GM12878 (cell line): ENCODE results near the gene AKAP7. TPM values are rescaled to one million over a fixed set of nuclear protein-coding genes. Genes with fewer than 3 reads are reported as not detected.

Experiments used
- ATAC-seq: fragments of 200-7000 bp; cut with Tn5 transposase; 3 replicates; pipeline ENCODE4 v1.9.1; 2020; ENCODE audit warnings: mild to moderate bottlenecking, moderate library complexity
- BruUV-seq: library from RNA; stranded (reverse); fragments of 400-500 nt; replicated peaks from 2 replicates; lab custom pipeline; 2021; lab: Mats Ljungman, UMichigan
- CTCF ChIA-PET: fragments of 300-600 bp; sonication (Branson Sonifier 250); formaldehyde crosslinking; extraction: SDS; loops from one replicate; lab custom pipeline; 2021; ENCODE audit warnings: inconsistent platforms; lab: Yijun Ruan, JAX
- POLR2A ChIA-PET: fragments of 350-600 bp; formaldehyde crosslinking; extraction: SDS; loops from one replicate; lab custom pipeline; 2021; ENCODE audit warnings: inconsistent platforms; lab: Charles Lee
- RAD21 ChIA-PET: fragments of 300-600 bp; sonication (Branson Sonifier 250); formaldehyde crosslinking; loops from one replicate; lab custom pipeline; 2023; ENCODE audit warnings: antibody characterized with exemption; ENCODE audit not compliant: unreplicated experiment; lab: Charles Lee
- SMC1A ChIA-PET: fragments of 300-600 bp; sonication (Branson Sonifier 250); formaldehyde crosslinking; loops from one replicate; lab custom pipeline; 2023; ENCODE audit not compliant: unreplicated experiment, uncharacterized antibody; lab: Charles Lee
- DNase-seq: peaks from one replicate; pipeline ENCODE4 v3.0.0-alpha.2; 2011; ENCODE audit warnings: low read depth, low spot score
- FAIRE-seq: peaks from 3 replicates; lab custom pipeline; 2011; peaks lifted over from hg19 to GRCh38; lab: Jason Lieb, UNC
- H2AFZ ChIP-seq: 2 replicates; pipeline ENCODE4 v1.6.0; 2011; ENCODE audit warnings: low read depth, low read length, control low read depth; ENCODE audit not compliant: control insufficient read depth
- H3K27ac ChIP-seq: 2 replicates; pipeline ENCODE4 v1.5.1; 2011; ENCODE audit warnings: control low read depth; ENCODE audit not compliant: control insufficient read depth, insufficient read depth
- H3K27me3 ChIP-seq, 2 experiments: replicated peaks in 1 of 2; 2 replicates each; pipeline versions ENCODE4 v1.6.0 to v1.6.1; 2011; ENCODE audit warnings: low read length in 1 of 2; ENCODE audit not compliant: control insufficient read depth in 2 of 2, insufficient read depth in 2 of 2
- H3K36me3 ChIP-seq, 2 experiments: 2 replicates each; pipeline ENCODE4 v1.5.1; 2011; ENCODE audit warnings: low read length in 1 of 2; ENCODE audit not compliant: control insufficient read depth in 2 of 2, insufficient read depth in 2 of 2
- H3K4me1 ChIP-seq: 2 replicates; pipeline ENCODE4 v1.6.1; 2011; ENCODE audit warnings: mild to moderate bottlenecking, low read length, moderate library complexity, mixed read lengths; ENCODE audit not compliant: control insufficient read depth, insufficient read depth
- H3K4me2 ChIP-seq: 2 replicates; pipeline ENCODE4 v1.6.0; 2011; ENCODE audit warnings: control low read depth; ENCODE audit not compliant: control insufficient read depth, insufficient read depth
- H3K4me3 ChIP-seq: fragments of 200-600 bp; sonication (generic); 2 replicates; pipeline ENCODE4 v1.5.1; 2016
- H3K79me2 ChIP-seq: 2 replicates; pipeline ENCODE4 v1.6.0; 2011; ENCODE audit warnings: low read length; ENCODE audit not compliant: control insufficient read depth, insufficient read depth
- H3K9ac ChIP-seq: 2 replicates; pipeline ENCODE4 v1.8.0; 2011; ENCODE audit warnings: low read length, control low read depth, mixed read lengths; ENCODE audit not compliant: control insufficient read depth, insufficient read depth
- H3K9me3 ChIP-seq: replicated peaks from 3 replicates; pipeline ENCODE4 v1.5.1; 2011; ENCODE audit warnings: mild to moderate bottlenecking, low read length; ENCODE audit not compliant: control insufficient read depth, insufficient read depth
- H4K20me1 ChIP-seq: 2 replicates; pipeline ENCODE4 v1.6.0; 2011; ENCODE audit not compliant: control insufficient read depth, insufficient read depth
- CHD2 ChIP-seq: IDR thresholded peaks from 2 replicates; pipeline ENCODE4 v1.6.1; 2011; ENCODE audit warnings: low read depth, low read length, improper control_type of control experiment, borderline replicate concordance
- EZH2 ChIP-seq: IDR thresholded peaks from 2 replicates; pipeline ENCODE4 v1.6.1; 2012; ENCODE audit warnings: low read depth, mild to moderate bottlenecking, control low read depth, inconsistent platforms, low read length, borderline replicate concordance; ENCODE audit not compliant: control insufficient read depth
- IRF4 ChIP-seq: IDR thresholded peaks from 2 replicates; pipeline ENCODE4 v1.6.1; 2011; ENCODE audit warnings: low read depth, low read length
- KDM1A ChIP-seq: fragments of 200-600 bp; sonication (generic); IDR thresholded peaks from 2 replicates; pipeline ENCODE4 v1.6.1; 2016; ENCODE audit warnings: borderline replicate concordance
- LARP7 ChIP-seq: fragments of 450-650 bp; IDR thresholded peaks from 2 replicates; pipeline ENCODE4 v1.6.1; 2017; ENCODE audit warnings: mild to moderate bottlenecking
- POLR2AphosphoS5 ChIP-seq: IDR thresholded peaks from 2 replicates; pipeline ENCODE4 v1.6.1; 2011; ENCODE audit warnings: mild to moderate bottlenecking, low read length, inconsistent platforms
- RCOR1 ChIP-seq: conservative IDR thresholded peaks from 2 replicates; pipeline ENCODE4 v1.6.1; 2012; ENCODE audit warnings: low read depth, low read length, improper control_type of control experiment
- RELA ChIP-seq: fragments of 450-650 bp; IDR thresholded peaks from 2 replicates; pipeline ENCODE4 v1.8.0; 2014; ENCODE audit warnings: borderline replicate concordance; ENCODE audit not compliant: partially characterized antibody
- SMAD5 ChIP-seq: IDR thresholded peaks from 2 replicates; pipeline ENCODE4 v1.6.1; 2016; ENCODE audit warnings: antibody characterized with exemption, low read depth
- TBL1XR1 ChIP-seq: IDR thresholded peaks from 2 replicates; pipeline ENCODE4 v1.6.1; 2012; ENCODE audit warnings: low read depth, low read length, improper control_type of control experiment
- USF1 ChIP-seq: IDR thresholded peaks from 2 replicates; pipeline ENCODE4 v1.6.1; 2011; ENCODE audit warnings: borderline replicate concordance, low read depth, mild to moderate bottlenecking, moderate library complexity, mixed read lengths, low read length; ENCODE audit not compliant: insufficient read depth; ENCODE audit errors: extremely low read length
- WGBS: methylation state at CpG from one replicate; pipeline ENCODE4 v1.1.6; 2016; ENCODE audit warnings: low lambda C conversion rate; ENCODE audit not compliant: insufficient replicate concordance, insufficient coverage; ENCODE audit errors: missing lambda C conversion rate; 5-methylcytosine and 5-hydroxymethylcytosine counted together
- in situ Hi-C: fragments of 300-500 bp; cut with MboI; formaldehyde crosslinking; loops from 9 replicates; pipeline ENCODE4 v1.14.3; 2018; ENCODE audit warnings: mixed read lengths
- intact Hi-C: fragments of 100-400 bp; cut with micrococcal nuclease; formaldehyde crosslinking; loops from one replicate; pipeline ENCODE4 v1.14.2; 2022; ENCODE audit not compliant: unreplicated experiment
- polyA plus RNA-seq, 11 experiments: library from polyadenylated mRNA; depleted of rRNA in 4 of 11; unstranded in 6 of 11; stranded (reverse) in 5 of 11; fragments of >200 nt; fragmentation: Nextera tagmentation in 4 of 11; fragmentation: Illumina TruSeq in 1 of 11; extraction: Ambion mirVana in 4 of 11; extraction: Trizol in 1 of 11; gene quantifications; 1 replicate in 1 of 11; 2 replicates in 10 of 11; pipeline versions ENCODE4 v1.2.1 to v1.2.3, GENCODE V29; 2011 to 2016; ENCODE audit warnings: inconsistent platforms in 2 of 11, missing spikeins in 2 of 11, low read depth in 1 of 11
- total RNA-seq, 4 experiments: library from RNA; depleted of rRNA in 3 of 4; stranded (reverse); fragments of >200 nt in 3 of 4; fragmentation: Illumina TruSeq in 1 of 4; extraction: Trizol in 1 of 4; gene quantifications; 2 replicates each; pipeline versions ENCODE4 v1.2.1 to v1.2.3, GENCODE V29; 2013 to 2021
- TF ChIP-seq, protein P1 (sequence below): IDR thresholded peaks from 2 replicates; pipeline ENCODE4 v1.6.1; 2012; ENCODE audit warnings: low read depth, low read length, improper control_type of control experiment
- TF ChIP-seq, protein P2 (sequence below): IDR thresholded peaks from 2 replicates; pipeline ENCODE4 v1.6.1; 2012; ENCODE audit warnings: improper control_type of control experiment, low read depth, low read length; ENCODE audit not compliant: insufficient replicate concordance

The AKAP7 gene
- total and polyA plus RNA-seq, 10 of the 15 experiments (the other 5 are each of a cell fraction or from before 2014, with no cell fraction given), result 0.06 to 0.58 (median 0.28) TPM; not detected in 1

- ChIA-PET SMC1A (no interaction called here), POLR2A (no interaction called here), RAD21 (no interaction called here), CTCF (no interaction called here)
- no peak overlapping the region for H2AFZ ChIP-seq
- intact Hi-C loops (no loop called here), in situ Hi-C loops (no loop called here)
- DNase-seq (no peak), ATAC-seq (no peak), FAIRE-seq (no peak)
- no peaks in the 10 kb centered on the region; a peak in 2 of 4 replicates for H3K27me3 ChIP-seq
- H3K9me3 ChIP-seq, result no peaks in the 10 kb centered on the region
- no peak overlapping the region for H3K9ac ChIP-seq
- no peaks in the 10 kb centered on the region for H3K79me2 ChIP-seq
- no peak overlapping the region for H3K4me3 ChIP-seq
- H3K27ac ChIP-seq, result no peak overlapping the region
- H3K4me2 ChIP-seq, result no peak overlapping the region
- H3K36me3 ChIP-seq, result no peaks in the 10 kb centered on the region
- no peaks in the 10 kb centered on the region for H3K4me1 ChIP-seq
- BruUV-seq, result no TSS peak
- no peaks in the 10 kb centered on the region for H4K20me1 ChIP-seq
- 31% methylated on average over 6 of the region's 6 CpGs for WGBS
- no peak for TF ChIP-seq USF1
- TF ChIP-seq, protein P1, sequence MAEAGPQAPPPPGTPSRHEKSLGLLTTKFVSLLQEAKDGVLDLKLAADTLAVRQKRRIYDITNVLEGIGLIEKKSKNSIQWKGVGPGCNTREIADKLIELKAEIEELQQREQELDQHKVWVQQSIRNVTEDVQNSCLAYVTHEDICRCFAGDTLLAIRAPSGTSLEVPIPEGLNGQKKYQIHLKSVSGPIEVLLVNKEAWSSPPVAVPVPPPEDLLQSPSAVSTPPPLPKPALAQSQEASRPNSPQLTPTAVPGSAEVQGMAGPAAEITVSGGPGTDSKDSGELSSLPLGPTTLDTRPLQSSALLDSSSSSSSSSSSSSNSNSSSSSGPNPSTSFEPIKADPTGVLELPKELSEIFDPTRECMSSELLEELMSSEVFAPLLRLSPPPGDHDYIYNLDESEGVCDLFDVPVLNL, result no peak
- TF ChIP-seq SMAD5, result no peak
- TF ChIP-seq, protein P2, sequence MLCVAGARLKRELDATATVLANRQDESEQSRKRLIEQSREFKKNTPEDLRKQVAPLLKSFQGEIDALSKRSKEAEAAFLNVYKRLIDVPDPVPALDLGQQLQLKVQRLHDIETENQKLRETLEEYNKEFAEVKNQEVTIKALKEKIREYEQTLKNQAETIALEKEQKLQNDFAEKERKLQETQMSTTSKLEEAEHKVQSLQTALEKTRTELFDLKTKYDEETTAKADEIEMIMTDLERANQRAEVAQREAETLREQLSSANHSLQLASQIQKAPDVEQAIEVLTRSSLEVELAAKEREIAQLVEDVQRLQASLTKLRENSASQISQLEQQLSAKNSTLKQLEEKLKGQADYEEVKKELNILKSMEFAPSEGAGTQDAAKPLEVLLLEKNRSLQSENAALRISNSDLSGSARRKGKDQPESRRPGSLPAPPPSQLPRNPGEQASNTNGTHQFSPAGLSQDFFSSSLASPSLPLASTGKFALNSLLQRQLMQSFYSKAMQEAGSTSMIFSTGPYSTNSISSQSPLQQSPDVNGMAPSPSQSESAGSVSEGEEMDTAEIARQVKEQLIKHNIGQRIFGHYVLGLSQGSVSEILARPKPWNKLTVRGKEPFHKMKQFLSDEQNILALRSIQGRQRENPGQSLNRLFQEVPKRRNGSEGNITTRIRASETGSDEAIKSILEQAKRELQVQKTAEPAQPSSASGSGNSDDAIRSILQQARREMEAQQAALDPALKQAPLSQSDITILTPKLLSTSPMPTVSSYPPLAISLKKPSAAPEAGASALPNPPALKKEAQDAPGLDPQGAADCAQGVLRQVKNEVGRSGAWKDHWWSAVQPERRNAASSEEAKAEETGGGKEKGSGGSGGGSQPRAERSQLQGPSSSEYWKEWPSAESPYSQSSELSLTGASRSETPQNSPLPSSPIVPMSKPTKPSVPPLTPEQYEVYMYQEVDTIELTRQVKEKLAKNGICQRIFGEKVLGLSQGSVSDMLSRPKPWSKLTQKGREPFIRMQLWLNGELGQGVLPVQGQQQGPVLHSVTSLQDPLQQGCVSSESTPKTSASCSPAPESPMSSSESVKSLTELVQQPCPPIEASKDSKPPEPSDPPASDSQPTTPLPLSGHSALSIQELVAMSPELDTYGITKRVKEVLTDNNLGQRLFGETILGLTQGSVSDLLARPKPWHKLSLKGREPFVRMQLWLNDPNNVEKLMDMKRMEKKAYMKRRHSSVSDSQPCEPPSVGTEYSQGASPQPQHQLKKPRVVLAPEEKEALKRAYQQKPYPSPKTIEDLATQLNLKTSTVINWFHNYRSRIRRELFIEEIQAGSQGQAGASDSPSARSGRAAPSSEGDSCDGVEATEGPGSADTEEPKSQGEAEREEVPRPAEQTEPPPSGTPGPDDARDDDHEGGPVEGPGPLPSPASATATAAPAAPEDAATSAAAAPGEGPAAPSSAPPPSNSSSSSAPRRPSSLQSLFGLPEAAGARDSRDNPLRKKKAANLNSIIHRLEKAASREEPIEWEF, result no peak
- TF ChIP-seq CHD2, result no peak
- no peak for TF ChIP-seq LARP7
- no peak for TF ChIP-seq POLR2AphosphoS5
- no peak for TF ChIP-seq RCOR1
- TF ChIP-seq EZH2, result no peak
- TF ChIP-seq KDM1A, result no peak
- TF ChIP-seq RELA, result no peak
- TF ChIP-seq TBL1XR1, result no peak
- no peak for TF ChIP-seq IRF4
Observed at GRCh38 chr6:131303338-131303930, 168.2 kb downstream of the AKAP7 start.
